ENCODE measurements around the gene IL1R2.

GRCh38 chr2:102074152-102074783 is 82.5 kb downstream of the IL1R2 start:
- TF ChIP-seq CTCF (IDR thresholded peaks at IDR 0.05) (no peak), POLR2A (IDR thresholded peaks at IDR 0.05) (no peak)
